ENCODE data around the gene NEB.
A peak's percentile ranks its signal among the peaks of the same experiment; 100 is the strongest.

The NEB gene

DNA sequence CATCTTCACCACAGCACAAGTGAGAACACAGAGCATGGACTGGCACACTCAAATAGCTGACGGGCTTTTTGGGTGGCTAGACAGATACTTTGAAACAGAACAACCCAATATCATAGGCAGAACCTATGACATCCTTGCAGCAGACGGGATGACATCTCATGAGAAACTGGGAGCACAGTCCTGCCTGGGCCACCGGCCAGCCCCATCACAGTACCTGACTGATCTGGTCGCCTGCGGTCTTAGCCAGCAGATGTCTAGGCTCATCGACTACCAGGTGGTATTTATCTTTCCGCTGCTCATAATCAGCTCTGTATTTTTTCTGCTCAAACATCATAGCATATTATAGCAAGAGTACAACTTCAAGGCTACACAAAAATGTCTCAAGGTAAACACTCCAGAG lies 200.3 kb downstream of the NEB start:
- no peak for DNase-seq

DNA sequence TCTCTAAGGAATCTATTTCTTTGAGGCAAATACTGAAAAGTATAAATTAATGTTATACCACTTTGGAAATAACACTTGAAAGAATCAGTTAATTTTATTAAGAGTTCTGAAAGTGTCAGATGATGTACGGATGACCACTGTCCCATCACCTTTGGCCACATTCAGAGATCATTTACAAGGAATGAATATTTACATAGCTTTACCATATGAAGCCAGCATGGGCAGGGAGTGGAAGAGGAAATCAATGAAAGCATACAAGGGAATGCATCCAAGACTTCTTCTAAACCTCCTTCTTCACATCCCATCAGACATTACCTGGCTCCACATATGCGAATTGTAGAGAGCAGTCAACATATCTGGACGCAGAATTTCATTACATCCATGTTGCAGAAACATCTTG lies 201.1 kb downstream of the NEB start:
- DNase-seq = no peak

DNA sequence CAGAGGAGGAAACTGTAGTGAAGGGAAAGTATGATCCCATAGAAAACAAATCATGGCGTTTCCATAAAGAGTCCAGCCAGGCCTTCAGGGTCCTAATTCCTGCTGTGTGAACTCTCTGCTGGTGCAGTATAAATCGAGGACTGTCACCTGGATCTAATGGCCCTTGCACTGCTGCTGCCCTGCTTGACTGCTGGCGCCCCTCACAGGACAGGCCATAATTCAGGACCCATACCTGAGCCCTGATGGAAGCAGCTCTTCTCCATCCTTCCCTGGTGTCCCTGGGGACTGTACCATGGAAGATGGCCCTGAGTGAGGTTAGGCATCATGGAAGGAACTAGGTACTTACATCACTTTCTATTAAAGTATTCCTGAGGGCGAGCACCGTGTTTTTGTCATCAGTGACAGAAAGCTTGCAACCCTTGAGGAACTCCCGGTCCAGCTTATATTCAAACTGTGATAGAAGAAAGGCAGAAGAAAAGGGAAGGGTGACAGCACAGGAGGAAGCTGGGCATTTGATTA lies 207.6 kb downstream of the NEB start:
- no peak for DNase-seq

DNA sequence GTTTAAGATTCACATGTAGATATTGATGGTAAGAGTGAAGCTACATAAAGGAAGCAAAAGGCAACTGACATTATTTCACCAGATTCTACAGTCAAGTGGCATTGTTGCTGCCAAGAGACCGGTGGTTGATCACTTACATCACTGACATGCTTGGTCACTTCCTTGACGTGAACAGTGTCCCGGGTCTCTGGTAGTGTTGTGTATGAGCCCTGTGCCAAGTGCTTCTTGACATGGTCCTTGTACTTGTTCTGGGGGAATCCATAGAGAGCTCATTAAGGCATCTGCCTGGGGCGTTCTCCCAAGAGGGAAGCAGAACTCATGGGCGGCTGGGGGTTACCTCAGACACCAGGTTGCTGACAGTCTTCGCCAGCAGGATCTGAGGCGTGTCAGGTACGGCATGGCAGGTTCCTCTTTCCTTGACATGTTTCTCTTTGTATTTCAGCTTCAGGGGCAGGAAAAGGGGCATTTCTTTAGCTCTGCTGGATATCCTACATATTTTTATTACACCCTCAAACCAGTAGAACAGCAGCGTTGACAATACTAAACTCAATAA lies 208.4 kb downstream of the NEB start:
- no peak for DNase-seq

DNA sequence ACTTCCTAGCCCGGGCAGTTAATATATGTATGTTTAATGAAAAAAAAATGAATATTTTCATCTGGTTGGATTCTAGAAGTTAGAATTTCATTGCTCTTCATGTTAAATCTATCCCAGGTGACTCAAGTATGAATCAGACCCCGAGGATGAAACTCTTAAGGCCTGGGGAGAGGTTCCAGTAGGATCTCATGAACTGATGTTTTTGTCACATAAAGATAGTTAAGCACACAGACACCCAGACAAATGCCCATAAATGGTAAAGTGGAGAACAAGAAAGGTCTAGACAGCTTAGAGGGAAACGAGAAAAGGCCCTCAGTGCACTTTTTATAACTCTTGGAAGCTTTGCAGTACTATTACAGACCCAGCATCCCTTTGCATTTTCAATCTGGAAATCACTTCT lies 210.4 kb downstream of the NEB start:
- DNase-seq = no peak

DNA sequence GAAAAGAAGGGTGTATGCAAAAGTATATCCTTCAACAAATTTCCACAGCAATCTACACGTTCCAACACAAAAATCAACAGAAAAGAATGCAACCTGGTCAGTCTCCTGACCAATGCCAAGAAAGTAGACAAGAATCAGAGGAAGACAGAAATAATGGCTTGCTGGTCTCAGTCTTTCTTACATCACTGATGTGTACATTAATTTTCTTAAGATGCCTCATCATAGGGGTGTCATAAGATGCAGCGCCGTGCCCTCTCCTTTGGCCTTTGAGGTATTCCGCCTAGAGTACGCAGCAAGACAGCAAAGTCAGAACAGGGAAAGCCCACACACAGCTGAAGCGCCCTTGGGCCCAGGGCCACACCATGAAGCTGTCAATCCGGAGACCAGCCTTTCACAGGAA lies 211.7 kb downstream of the NEB start:
- DNase-seq = no peak

DNA sequence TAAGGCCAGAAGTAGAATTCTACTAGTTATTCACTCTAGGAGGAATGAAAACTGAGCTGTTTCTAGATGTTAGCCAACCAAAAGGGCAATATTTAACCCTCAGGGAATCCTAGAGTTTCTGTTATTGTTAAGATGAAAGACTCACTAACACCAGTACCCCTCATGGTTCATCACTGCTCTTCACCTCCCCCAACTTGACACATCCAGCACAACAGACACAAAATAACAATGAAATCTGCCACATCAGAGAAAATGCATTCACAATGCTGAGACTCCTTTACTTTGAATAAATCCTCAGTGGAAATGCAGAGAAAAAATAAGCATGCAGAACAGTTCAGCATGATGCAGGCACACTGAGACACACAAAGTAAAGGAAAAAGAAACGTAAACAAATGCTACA lies 213.3 kb downstream of the NEB start:
- DNase-seq = no peak

DNA sequence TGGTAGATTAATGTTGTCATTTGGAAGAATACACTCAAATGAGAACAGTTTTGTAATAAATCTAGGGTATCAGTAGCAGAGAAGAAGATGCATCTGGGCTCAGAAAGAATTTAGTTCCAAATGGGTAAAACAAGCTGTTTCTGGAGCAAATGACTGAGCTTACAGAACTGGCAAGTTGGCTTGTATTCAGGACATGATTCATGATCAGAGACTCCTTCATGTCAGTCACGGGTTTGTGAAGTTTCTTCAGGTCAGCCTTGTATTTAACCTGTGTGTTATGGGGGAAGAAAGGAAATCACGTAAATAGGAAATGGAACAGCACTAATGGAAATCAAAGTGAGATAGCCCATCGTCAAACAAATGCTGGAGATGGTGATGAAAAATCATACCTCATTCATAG lies 215.5 kb downstream of the NEB start:
- no peak for DNase-seq

DNA sequence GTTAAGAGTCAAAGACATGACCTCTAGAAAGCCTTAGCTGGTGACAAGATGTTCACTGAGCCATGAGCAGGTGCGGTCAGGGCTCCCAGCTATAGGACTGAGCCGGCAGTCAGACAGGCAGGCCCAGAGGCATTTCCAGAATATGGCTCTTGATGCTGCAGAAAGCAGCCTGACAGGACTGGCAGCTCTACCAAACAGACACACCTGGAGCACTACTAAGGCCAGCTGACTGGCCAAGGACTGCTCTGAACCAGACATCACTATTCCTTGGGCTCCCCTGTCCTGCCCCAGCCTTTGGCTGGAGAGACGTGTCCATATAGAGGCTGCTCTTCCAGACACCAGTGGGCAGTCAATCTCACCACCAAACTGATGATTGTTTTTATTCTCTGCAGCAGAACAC lies 225.8 kb downstream of the NEB start:
- DNase-seq = no peak

DNA sequence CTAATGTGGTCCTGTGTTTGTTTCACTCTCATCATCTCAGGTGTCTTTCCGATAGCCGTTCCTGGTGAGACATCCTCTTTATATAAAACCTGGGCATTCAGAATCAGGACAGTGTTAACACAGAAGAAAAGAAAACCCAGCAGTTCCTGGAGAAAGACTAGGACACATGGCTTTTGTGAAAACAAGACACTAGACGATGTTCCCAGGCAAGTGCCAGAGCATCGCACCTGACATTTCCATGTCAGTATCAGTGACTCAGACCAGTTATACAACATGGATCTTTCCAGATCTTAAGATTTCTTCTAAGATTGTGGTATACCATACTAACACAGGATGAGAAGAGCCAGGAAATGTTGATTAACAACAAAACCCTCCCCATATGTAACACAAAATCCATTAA lies 228.1 kb downstream of the NEB start:
- no peak for DNase-seq

DNA sequence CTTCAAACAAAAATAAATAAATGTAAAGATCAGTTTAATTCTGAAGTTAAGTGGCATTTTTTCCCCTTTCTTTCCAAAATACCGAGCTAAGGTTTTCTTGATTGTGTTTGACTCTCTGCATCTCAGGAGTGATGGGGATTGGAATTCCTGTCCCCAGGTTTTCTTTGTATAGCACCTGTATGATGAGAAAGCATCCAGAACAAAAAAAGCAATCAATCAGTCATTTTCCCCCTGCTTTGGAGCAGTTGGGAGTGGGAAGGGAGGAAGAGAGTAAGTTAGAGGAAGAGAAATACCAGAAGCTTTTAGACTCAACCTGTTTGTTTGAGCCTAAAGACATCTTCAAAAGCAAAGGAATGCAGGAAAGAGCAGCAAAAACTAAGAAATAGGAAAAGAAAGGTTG lies 236.1 kb downstream of the NEB start:
- DNase-seq = no peak

DNA sequence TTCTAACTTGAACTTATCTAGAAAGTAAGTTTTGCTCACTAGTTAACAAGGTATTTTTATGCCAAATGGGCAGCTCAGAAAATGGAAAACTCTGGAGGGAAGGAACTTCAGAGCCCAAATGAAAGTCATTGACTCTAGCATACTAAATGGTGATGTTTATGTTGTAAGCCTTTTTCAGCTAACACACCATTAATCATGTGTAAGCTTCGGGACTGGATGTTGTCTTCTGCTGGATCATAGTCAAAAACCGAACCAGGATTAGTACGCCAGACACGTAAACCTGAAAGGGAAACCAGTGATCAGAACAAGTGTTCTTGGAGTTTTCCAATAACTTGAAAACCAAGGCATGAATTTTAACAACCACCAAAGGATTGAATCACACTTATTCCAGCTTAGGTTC lies 242.8 kb downstream of the NEB start:
- no peak for DNase-seq

DNA sequence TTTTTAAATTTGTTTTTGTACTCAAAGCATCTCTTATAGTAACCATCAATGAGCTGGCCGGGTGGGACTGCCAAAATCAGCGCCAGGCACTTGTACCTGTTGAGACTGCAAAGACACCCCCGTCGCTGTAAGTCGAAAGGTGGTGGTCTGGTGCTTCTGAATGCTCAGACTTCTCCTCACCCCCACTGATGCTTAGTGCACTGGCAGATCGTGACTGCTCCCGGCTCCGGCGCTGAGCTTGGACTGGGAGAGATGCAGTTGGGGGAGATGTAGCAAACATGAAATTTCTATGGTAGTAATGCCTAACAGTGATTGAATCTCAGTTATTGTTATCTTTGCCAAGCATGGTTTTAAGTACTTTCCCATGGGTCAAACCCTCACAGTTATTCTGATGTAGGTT lies 244.0 kb downstream of the NEB start:
- DNase-seq = no peak

DNA sequence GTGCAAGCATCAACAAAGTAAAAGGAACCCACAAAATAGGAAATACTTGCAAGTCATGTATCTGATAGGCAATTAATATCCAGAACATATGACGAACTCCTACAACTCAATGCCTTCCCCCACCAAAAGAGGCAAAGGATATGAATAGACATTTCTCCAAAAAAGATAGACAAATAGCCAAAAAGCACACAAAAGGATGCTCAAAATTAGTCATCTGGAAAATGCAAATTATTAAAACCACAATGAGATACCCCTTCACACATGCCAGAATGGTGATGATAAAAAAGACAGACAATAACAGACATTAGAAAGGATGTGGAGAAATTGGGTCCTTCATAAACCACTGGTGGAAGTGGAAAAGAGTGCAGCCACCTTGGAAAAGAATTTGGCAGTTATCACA lies 248.2 kb downstream of the NEB start:
- no peak for DNase-seq

DNA sequence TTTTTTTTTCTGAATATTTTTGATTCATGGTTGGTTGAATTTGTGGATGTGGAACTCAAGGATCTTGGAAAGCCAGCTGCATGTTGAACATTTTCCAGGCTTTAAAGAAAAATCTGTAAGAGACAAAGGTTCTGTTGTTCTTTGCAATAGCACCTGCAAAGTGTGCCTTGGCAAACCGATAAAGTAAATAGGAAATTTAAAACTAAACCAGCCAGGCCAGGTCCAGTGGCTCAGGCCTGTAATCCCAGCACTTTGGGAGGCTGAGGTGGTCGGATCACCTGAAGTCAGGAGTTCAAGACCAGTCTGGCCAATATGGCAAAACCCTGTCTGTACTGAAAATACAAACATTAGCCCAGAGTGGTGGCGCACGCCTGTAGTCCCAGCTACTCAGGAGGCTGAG lies 250.2 kb downstream of the NEB start:
- no peak for DNase-seq

DNA sequence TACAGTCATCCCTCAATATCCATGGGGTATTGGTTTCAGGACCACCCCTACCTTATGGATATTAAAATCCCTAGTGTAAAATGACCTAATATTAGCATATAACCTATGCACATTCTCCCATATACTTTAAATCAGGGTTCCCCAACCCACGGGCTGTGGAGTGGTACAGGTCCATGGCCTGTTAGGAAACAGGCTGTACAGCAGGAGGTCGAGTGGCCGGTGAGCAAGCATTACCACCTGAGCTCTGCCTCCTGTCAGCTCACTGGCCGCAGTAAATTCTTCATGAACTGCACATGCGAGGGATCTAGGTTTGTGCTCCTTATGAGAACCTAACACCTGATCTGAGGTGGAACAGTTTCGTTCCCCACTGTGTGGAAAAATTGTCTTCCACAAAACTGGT lies 250.7 kb downstream of the NEB start:
- no peak for DNase-seq

DNA sequence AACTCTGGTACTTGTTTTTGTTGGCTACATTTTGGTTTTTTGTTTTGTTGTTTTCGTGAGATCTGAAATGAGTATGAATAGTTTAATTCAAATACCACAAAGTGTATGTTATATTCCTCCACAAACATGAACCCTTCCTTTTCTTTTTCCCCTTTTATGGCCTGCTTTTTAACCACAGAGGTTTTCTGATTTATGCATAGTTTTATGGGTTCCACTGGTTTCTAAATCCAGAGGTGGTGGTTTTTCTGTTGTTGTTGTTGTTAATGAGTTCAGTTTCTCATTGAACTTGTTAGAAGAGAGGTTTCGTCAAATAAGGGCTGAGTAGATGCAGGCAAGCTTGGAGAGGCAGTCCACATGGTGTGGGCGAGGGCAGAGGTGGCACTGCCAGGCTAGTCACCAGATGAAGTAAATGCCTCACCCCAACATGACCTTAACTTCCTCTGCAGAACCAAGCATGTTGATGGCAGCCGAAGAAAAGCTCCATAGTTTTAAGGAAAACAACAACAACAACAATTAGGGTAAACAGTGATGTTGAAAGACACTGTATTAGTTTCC lies 252.0 kb downstream of the NEB start:
- peak; percentile 31 for DNase-seq

DNA sequence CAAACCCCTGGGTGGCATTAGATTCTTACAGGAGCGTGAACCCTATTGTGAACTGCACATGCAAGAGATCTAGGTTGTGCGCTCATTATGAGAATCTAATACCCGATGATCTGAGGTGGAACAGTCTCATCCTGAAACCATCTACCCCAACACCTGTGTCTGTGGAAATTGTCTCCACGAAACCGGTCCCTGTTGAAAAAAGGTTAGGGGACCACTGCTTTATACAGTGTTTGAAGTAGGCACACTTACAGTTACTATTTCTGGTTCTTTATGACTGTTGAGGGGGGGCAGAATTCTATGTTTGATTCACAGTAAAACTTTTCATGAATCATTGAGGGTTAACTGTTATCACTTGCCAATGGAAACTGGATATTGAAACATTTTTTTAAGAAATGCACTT lies 252.5 kb downstream of the NEB start:
- peak; percentile 32 for DNase-seq

DNA sequence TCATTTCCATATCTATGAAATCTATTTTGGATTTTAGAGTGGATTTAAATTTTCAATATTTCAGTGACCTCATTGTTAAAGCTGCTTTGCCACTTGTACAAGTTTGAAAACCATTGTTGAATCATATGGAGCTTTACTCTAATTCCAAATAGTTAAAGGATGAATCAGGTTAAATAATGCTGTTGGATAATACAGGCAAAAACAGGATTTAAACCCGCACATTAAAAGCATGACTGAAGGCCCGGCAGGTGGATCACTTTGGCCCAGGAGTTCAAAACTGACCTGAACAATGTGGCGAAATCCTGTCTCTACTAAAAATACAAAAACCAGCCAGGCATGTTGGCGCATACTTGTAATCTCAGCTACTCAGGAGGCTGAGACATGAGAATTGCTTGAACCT lies 256.3 kb downstream of the NEB start:
- DNase-seq = no peak

DNA sequence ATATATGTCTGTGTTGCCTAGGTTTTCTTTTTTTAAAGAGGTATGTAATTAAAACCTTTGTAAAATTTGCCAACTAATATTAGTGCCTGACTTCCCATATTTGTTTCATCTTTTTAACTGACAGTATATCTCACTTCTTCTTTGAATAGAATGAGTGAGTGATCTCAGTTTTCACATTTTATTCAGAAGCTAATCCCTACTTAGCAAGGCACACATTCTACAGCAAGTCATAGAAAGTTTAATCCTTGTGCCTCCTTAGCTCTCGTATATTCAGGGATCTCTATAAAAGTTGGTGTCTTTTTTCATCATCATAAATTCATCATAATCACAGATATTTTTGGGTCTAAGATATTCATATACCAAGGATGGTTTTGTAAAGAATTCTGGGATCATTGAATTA lies 258.0 kb downstream of the NEB start:
- no peak for DNase-seq

DNA sequence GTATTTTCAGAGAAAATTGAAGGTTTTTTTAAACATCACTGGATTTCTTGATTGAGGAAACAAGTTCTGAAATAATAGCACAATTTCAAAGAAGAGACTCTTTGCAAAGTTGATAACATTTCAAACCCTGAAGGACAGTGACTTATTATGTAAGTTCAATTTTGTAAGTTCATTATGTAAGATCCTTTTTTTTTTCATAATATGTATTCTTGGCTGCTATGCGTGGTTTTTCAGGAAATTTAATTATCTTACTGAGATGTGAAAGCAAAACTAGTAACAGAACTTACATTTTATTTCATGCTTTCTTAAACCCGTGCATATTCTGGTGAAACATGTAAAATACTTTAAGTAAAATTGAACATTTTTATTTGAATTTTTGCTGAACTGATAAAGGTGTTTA lies 259.2 kb downstream of the NEB start:
- no peak for DNase-seq

DNA sequence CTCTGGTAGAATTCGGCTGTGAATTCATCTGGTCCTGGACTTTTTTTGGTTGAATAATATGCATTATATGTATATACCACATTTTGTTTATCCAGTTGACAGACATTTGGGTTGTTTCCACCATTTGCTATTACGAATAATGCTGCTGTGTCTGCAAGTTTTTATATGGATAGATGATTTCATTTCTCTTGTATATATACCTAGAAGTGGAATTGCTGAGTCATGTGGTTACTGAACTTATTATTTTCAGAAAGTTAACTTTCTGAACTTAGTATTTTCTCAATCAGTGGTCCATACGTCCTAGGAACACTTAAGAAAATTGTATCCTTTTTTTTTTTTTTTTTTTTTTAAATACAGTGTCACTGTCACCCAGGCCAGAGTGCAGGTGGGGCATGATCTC lies 261.3 kb downstream of the NEB start:
- DNase-seq = no peak

DNA sequence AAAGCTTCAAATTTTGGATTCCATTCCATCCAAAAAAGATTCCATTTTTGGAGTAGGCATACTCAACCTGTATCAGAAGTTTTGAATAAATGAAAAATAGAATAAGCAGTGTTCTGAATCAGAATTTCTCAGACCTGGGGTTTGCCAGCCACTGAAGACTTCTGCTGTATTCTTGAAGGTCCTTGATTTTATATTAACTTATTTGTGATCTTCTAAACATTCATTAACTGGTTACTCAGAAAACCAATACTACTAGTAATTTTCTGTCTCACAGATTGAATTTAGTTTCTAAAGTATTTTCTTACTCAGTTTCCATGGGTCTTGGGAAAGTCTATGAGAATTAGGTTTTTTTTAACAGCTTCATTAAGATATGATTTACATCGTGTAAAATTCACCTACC lies 263.7 kb downstream of the NEB start:
- no peak for DNase-seq

DNA sequence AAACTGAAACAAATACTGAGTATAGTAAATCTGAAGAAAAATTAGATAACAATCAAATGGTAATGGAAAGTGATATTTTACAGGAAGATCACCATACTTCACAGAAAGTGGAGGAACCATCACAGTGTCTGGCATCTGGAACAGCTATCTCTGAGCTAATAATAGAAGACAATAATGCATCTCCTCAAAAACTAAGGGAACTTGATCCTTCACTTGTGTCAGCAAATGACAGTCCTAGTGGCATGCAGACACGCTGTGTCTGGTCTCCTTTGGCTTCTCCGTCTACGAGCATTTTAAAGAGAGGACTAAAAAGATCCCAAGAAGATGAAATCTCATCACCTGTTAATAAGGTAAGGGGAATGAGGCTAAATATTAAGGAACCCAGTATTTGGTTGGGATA lies 268.5 kb downstream of the NEB start:
- DNase-seq = no peak

DNA sequence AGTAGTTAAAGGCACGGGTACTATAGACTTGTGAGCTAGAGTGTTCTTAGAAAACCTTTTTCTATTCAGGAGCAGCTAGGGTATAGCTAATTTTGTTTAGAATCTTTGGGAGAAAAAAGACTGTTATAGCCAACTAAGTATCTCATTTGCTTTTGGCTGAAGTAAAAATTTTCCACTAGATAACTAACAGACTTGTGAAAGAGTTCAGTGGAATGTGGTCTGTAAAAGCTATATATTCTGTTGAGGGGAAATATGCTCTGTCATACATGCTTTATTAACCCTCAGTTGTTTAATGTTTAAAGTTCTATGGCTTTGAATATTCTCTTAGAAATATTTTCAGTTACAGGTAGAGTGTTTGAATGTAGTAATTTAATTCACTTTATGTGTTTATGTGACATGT lies 274.9 kb downstream of the NEB start:
- DNase-seq = no peak

DNA sequence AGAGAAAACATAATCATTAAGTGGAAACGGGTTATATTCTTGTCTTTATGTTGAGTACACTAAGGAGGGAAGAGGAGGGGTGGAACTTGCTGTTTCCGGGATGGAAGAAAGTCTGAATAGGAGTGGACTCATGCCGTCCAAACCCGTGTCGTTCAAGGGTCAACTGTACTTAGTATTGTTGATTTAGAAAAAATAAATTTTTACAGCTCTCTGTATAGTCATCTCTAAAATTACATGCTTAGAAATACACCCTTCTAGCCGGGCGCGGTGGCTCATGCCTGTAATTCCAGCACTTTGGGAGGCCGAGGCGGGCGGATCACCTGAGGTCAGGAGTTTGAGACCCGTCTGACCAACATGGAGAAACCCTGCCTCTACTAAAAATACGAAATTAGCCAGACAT lies 295.1 kb downstream of the NEB start:
- DNase-seq = no peak
